GM21786 (cell line): ENCODE data around the gene TM4SF18.
"Not testable (repeated sequence)": the region's sequence is repeated elsewhere in the genome, so short reads cannot be mapped to it uniquely, and the experiment has no call there.

Source experiments
- ATAC-seq: cut with Tn5 transposase; IDR thresholded peaks from one replicate; pipeline ENCODE4 v1.9.1; 2021; ENCODE audit not compliant: unreplicated experiment

Gene TM4SF18, protein sequence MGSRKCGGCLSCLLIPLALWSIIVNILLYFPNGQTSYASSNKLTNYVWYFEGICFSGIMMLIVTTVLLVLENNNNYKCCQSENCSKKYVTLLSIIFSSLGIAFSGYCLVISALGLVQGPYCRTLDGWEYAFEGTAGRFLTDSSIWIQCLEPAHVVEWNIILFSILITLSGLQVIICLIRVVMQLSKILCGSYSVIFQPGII

DNA sequence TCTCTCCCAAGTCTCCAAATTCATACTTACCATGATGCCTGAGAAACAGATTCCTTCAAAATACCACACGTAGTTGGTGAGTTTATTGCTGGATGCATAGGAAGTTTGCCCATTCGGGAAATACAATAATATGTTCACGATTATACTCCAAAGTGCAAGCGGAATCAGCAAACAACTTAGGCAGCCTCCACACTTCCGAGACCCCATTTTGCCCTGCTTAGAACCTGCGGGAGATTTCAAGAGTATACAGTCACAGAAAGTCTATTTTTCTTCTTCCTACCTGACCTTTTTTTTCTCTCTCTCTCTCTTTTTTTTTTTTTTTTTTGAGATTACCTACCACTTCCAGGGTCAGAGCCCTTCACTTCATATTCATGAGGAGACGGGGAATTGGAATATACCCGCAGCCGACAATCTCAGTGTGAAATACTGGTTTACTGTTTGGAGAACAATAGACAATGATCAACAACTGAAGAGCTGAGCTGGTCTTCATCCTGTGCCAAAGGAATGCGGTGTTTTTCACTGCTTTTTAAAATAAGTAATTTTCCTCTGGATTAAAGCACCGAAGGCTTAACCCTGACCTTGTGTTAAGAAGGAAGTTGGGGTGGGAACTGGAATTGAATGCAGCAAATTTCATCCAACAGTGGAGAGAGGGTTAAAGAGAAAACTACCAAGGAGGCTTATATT lies at the start of gene TM4SF18:
Gene TM4SF18, minus strand, starts transcription at position 461 of the 684 bp plus-strand sequence. Its CDS starts 254 bp downstream, at position 207.
- ATAC-seq, result no peak

DNA sequence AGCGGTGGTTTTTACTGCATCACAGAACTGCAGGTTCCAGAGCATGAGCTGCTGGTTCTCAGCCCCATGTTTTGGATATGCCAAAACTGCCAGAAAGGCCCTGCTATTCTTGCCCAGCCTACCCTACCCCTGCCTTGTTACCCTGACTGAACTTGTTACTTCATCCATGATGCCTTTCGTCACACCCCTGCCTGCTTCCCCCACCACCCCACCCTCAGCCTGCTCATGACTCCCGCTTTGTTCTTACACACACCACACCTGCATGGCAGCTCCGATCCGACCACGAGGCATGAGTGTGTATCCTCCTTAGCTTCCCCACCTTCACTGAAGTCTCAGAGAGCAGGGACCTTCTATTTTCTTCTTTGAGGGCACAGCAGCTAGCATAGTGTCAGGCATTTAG lies 49.1 kb upstream of the TM4SF18 start:
- no peak for ATAC-seq

DNA sequence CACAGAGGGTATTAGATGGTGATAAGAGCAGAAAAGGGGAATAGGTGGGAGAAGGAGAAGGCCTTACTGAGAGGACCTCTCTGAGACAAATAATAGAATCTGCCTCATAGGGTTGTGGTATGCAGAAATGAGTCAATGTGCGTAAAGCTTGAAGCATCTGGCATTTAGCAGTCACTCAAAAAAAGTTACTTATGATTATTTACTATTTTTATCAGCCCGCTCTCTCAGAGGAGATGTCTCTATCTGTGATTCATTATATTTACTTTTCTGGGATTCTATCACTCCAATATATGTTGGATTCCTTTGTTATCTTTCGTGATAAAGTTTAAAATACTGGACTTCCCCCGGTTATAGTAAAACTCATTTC lies 48.6 kb upstream of the TM4SF18 start:
- no peak for ATAC-seq

DNA sequence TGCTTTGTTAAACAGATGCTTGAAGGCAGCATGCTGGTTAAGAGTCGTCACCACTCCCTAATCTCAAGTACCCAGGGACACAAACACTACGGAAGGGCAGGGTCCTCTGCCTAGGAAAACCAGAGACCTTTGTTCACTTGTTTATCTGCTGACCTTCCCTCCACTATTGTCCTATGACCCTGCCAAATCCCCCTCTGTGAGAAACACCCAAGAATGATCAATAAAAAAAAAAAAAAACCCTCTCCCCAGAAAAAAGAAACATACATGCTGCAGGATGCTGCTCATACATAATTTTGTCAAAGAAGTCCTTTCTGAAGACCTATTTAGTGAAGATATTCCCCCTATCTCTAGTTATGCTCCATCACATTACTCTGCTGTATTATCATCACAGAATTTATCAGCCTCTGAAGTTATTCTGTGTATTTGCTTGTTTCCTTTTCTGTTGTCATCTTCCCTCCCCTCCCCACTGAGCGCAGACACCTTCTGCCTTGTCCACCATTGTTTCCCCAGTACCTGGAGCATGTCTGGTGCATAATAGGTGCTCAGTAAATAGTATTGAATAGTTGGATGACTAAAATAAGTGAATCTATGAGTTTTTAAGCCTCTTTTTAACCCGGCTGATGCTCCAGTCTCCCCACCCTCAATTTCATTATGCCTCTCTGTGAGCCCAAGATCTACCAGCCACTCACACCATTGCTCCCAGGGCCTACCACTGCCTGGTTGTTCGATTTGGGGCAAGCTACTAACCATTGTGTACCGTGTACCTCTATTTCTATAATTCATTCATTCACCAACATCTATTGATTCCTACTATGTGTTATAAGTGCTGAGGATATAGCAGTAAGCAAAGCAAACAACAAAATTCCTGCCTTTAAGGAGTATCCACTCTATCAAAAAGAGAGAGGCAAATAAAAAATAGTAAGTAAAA lies 48.0 kb upstream of the TM4SF18 start:
- ATAC-seq, result no peak

DNA sequence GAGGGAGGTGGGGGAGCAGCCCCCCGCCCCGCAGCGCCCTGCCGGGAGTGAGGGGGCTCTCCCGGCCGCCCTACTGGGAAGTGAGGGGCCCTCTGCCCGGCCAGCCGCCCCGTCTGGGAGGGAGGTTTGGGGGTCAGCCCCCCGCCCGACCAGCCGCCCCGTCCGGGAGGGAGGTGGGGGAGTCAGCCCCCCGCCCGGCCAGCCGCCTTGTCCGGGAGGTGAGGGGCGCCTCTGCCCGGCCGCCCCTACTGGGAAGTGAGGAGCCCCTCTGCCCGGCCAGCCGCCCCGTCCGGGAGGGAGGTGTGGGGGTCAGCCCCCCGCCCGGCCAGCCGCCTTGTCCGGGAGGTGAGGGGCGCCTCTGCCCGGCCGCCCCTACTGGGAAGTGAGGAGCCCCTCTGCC lies 46.8 kb upstream of the TM4SF18 start:
- not testable (repeated sequence) for ATAC-seq

DNA sequence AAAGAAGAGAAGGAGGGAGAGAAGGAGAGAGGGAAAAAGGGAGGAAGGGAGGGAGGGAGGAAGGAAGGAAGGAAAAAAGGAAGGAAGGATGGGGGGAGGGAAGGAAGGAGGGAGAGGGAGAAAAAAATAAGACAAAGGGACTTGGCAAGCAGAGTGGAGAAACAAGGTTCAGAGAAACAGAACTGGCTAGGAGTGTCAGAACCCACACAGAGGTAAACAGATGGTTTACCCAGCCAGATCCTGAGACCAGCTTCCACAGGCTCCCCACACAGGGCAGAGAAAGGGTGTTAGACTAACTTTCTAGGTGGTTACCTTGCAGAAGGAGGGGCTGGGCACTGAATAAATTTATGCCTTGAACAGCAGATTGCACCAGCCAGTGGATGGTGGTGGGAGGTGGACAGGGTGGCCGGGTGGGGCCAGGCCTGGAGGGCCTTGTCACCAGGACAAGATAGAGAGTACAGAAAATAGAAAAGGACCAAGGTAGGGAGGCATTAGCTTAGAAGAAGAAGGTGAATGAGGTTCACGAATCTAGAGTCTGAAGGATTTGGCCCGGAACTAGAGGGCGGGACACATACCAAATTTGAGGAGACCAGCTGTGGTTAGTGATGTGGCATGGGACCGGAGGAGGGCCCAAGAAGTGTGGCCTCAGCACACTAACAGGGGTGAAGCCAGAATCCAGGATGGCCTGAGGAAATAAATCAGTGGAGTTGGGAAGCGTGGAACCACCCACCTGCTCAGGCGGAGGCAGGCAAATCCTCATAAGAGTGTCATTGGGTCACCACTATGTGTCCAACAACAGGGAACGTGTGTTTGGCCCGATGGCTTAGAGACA lies 45.3 kb upstream of the TM4SF18 start:
- ATAC-seq, result no peak

DNA sequence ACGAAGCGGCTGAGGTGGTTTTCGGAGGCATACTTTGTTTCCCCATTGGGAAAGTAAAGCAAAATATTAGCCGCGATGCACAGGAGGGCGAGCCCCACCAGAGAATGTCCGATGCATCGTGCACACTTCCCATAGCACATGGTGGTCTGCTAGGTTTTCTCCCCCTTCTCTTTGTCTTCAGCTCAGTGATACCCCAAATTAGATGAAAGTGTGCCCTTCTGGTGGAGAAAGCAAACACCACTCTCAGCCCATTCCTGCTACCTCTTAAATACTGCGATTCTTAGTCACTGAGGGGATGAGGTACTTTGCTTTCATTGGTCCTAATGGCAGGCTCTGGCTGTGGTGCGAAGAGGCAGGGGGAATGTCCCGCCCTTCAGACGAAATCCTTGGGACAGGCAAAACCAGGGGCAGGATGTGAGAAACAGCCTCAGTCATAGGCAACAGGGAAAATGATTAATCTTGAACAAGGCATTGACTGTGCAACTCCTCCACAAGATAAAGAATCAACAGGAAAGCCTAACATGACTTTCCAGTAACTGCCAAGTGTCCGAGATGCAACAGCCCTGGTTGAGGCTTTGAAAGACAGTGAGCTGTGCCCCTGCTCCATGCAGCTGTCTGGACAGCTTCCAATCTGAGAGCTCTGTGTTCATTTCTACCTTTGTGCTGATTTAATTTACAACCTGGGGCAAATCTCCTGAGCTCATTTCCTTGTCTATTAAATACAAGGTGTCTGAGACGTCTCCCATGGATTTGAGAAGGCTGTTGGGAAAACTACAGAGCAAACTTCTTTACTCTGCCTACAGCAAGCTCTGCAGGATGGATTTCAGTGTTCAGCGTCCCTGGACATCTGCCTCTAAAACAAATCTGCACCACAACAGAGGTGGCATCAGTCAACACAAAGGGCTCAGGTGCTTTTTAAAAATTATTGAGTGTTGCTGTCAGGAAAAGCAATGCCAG lies 44.2 kb upstream of the TM4SF18 start, which contains the start of gene TM4SF1:
Gene TM4SF1, minus strand, starts transcription at position 242 of the 957 bp plus-strand sequence. Its CDS starts 102 bp downstream, at position 140.
- no peak for ATAC-seq

DNA sequence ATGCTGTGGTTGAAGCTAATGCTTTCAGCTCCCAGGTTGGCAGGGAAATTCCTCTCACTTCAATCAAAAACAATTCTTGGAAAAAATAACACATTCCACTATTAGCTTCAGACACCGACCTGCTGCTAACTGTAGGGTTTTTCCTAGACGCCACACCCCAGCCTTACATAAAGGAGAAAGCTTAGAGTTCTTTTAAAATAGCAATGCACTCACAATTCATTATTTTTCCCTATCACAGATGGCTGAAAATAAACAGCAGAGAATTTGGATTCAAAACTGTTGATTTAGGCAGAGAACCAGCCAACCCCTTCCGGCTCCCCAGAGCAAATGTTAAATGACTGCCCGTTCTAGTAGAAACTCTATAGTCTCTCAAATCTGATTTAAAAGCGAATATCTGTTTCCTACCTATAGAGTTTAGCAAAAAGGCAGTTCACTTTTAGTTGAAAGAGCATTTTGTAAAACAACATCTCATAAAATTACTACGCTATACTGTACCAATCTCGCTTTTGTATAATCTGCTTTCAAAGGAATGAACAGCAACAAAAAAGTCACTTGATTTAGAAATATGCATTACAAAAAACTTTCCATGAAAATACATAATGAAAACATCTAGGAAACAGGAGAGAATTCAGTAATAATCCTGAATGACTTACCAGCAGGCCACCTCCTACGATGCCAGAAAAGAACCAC lies 43.4 kb upstream of the TM4SF18 start:
- ATAC-seq, result no peak

DNA sequence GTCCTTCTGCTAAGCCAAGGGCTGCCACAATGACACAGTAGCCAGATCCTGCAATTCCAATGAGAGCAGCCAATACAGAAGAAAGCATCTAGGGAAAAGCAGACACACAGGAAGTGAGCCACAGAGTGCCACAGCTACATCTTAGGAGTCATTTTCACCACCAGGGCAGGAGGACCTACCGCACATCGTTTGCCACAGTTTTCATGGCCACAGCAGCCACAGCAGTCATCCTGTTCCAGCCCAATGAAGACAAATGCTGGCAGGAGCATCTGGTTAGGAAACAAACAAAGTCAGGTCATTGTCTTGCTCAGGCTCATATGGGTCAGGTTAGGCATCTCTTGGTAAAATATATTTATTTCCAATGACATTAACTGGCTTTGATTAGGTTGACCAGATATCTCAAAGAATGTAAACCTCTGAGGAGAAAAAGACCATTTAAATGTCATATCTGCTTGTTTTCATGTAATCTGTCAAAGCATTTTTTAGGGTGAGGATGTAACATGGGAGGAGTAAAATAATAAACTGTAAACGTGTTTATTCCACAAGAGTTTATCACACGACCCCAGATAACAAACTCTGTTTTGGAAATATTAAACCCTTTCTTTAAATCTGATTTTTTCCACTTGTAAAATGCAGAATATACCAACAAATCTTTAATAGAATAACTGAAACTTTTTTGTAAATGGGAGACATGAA lies 42.2 kb upstream of the TM4SF18 start:
- no peak for ATAC-seq

DNA sequence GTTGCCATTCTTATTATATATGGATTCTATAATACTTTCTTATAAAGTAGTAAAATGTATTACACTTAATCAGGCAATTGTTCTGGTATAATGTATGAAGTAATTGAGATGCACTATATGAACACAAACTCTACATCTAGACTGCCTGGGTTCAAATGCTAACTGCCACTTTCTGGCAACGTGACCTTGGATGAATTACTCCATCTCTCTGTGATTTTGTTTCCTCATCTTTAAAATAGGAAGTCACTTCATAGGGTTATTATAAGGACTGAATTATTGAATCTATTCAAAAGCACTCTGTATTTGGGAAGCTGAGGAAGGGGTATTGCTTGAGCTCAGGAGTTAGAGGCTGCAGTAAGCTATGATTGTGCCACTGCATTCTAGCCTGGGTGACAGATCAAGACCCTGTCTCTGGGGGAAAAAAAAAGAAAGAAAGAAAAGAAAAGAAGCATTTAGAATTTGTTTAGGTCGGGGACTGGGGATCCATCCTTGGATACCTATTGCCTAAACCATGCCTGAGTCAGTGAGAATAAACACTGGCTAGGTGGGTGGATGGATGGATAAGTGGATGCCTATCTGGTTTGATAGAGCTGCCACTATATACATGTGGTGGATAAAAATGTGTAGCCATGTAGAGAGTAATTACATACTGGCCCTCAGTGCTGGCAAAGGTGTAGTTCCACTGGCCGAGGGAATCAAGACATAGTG lies 41.5 kb upstream of the TM4SF18 start:
- no peak for ATAC-seq

DNA sequence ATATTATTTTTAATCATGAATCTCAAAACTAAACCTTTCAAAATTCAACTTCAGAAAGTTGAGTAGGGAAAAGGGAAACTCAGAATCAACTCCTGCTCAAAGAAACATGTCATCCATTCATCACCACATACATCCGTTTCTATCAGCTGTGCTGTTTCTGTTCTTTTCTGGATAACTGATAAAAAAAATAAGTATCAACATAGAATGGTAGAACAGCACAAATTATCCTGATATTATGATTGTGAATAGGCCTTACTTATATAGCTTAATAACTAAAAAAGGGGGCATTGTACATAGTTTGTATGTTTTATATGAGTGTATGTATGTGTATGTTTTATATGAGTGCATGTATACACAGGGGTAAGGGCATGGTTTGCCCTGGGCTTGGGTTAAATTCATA lies 41.0 kb upstream of the TM4SF18 start:
- ATAC-seq, result no peak

DNA sequence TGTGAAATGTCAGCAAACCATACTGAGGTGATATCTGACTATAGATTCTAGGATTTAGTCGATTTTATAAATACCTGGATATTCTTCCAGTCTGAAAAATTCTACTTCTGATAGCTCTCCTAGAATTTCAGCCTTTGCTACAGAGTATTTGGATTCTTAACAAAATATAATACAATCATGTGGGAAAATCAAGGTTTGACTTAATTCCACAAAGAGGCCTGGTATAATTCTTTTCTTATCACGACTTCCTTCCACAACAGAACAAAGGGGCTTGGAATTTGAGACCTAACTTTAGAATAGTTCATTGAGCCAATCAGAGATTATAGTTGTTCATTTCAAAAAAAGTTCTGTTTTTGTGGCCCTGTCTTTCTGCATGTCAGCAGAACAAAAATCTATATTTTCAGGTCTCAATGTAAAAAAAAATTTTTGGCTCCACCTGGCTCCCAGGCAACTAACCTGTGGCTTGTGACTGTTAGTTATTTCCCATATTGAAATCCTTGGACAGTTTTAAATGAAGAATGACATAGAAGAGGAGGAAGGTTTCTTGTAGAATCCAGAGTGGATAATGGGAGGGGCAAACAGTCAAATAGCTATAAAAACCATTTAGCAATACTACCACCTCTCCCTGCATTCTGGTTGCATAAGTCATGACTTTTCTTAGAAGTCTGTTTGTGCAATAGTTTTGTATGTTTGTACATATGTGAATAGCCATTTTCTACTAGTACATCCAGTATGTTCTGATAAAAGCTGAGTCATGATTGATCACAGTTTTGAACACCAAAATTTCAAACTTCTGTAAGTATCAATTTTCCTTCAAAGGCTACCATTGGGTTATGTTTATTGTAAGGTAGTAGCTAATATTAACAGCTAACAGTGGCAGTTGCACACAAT lies 40.0 kb upstream of the TM4SF18 start:
- ATAC-seq, result no peak

DNA sequence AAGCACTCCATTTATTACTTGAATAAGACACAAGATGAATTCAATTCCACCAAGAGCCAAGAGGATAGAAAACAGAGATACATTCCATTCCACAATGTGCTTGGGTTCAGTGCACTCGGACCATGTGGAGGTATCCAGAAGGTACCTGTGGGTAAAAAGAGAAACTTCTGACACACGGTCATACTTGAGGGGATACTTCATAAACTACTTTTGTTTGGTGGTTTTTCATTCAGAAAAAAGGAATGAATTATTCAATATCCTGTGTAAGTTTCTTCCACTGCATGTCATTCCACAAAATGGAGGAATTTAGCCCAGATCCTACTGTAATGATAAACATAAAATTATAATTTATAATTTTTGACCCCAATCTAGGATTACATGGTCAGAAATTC lies 38.3 kb upstream of the TM4SF18 start:
- ATAC-seq, result no peak

DNA sequence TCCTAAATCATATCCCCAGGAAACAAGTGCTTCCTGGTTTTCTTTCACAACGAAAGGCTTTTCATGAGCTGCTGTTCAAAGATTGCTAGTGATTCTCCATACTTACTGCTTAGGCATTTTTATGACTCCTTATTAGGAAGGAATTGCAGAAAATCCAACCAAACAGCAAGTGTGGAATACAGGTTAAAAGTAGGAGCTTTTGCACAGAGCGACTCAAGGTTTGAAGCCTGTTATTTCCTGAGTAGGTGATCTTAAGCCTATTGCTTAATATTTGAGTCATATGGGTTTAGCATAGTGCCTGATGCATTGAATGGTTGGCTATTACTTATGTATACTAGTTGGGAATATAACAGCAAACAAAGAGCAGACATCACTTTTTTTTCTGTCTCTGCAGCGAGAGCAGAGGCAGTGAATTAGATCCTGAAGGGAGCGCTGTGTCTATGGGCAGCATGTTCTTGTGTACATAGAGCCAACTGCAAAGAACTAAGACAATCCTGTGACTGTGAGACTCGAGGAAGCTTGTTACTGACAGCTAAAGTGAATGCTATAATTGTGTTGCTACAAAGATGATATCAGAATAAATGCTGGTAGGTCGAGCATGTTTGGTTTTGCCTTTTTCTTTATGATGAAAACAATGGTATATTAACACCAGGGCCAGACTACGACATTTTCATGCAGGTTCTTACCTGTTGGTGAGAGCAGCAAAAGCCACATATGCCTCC lies 37.7 kb upstream of the TM4SF18 start:
- no peak for ATAC-seq

DNA sequence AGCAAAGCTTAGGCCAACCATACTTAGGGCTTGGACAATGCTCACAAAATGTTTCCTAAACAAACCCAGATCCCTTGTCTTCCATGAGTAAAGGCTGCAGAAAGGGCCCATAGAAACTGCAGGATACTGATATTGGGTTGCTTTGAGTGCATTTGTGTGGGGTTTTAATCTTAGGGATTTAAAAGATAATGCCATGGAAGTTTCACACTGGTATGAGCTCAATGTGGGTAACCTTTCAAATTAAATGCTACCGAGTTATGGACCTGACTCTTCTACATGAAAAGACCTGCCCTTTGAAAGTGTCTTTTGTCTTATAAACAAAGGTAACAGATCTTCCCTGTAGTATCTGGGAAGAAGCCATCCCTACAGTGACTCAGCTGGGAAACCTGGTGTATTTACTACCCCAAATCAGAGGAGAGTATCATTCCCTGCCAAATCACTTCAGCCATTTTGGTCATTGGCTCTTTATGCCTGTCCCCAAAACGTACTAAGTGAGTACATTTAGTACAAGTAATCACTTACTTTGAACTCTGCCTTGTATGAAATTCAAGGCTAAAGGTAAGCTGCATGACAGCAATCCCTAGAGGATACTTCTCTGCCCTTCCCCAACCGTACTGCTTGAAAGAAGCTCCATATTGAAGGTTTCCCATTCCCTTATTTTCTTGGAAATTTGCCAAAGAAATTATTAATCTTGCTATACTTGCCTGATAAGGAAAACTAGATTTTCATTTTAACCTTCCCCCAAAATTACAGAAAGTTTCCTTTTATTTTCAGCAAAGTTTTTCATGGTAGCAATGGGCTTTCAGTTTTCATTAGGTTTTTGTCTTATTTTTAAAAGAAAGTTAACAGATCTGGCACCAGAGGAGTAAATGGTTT lies 36.8 kb upstream of the TM4SF18 start:
- ATAC-seq, result no peak
